A673 (cell line): ENCODE measurements around the gene SRL. TPM values are rescaled to one million over a fixed set of nuclear protein-coding genes. Genes with fewer than 3 reads are reported as not detected.

Experiments
- BruUV-seq: library from RNA; stranded (reverse); fragments of 400-500 nt; replicated peaks from 2 replicates; lab custom pipeline; 2021; lab: Mats Ljungman, UMichigan
- CTCF ChIA-PET: fragments of 300-600 bp; sonication (Branson Sonifier 250); formaldehyde crosslinking; loops from one replicate; lab custom pipeline; 2022; ENCODE audit warnings: antibody characterized with exemption; lab: Charles Lee
- POLR2A ChIA-PET: fragments of 300-600 bp; sonication (Branson Sonifier 250); formaldehyde crosslinking; loops from one replicate; lab custom pipeline; 2022; ENCODE audit warnings: antibody characterized with exemption; ENCODE audit not compliant: low non-redundant PET; lab: Charles Lee
- DNase-seq: peaks from one replicate; pipeline ENCODE4 v3.0.0-alpha.2; 2015; ENCODE audit warnings: low spot score
- H3K27ac ChIP-seq: fragments of 200-600 bp; sonication (generic); 2 replicates; pipeline ENCODE4 v1.5.1; 2016; ENCODE audit warnings: mixed run types, low read depth, mild to moderate bottlenecking, mixed read lengths, antibody characterized with exemption, low read length; ENCODE audit not compliant: poor library complexity, severe bottlenecking
- H3K27me3 ChIP-seq: fragments of 200-600 bp; sonication (generic); replicated peaks from 2 replicates; pipeline ENCODE4 v1.6.1; 2017; ENCODE audit warnings: mixed run types, low read depth, mild to moderate bottlenecking, mixed read lengths, antibody characterized with exemption, low read length; ENCODE audit not compliant: insufficient read depth, poor library complexity
- H3K36me3 ChIP-seq: fragments of 200-600 bp; sonication (generic); 2 replicates; pipeline ENCODE4 v1.6.1; 2016; ENCODE audit warnings: mixed run types, mild to moderate bottlenecking, mixed read lengths, antibody characterized with exemption, low read length; ENCODE audit not compliant: insufficient read depth, poor library complexity, severe bottlenecking
- H3K4me1 ChIP-seq: fragments of 200-600 bp; sonication (generic); 2 replicates; pipeline ENCODE4 v1.6.1; 2017; ENCODE audit warnings: mixed run types, mild to moderate bottlenecking, mixed read lengths, antibody characterized with exemption, low read length; ENCODE audit not compliant: insufficient read depth, poor library complexity, severe bottlenecking
- H3K4me3 ChIP-seq: fragments of 200-600 bp; sonication (generic); 2 replicates; pipeline ENCODE4 v1.5.1; 2016; ENCODE audit warnings: low read depth, mixed run types, mild to moderate bottlenecking, mixed read lengths, low read length; ENCODE audit not compliant: poor library complexity, severe bottlenecking
- H3K9me3 ChIP-seq: fragments of 200-600 bp; sonication (generic); 2 replicates; pipeline ENCODE4 v1.6.1; 2016; ENCODE audit warnings: mixed run types, low read depth, mild to moderate bottlenecking, mixed read lengths, antibody characterized with exemption, low read length; ENCODE audit not compliant: poor library complexity, severe bottlenecking
- EZH2 ChIP-seq: fragments of 200-600 bp; sonication (generic); IDR thresholded peaks from 2 replicates; pipeline ENCODE4 v1.6.1; 2017; ENCODE audit warnings: borderline replicate concordance, low read depth, mild to moderate bottlenecking, mixed read lengths, antibody characterized with exemption, low read length; ENCODE audit not compliant: poor library complexity, severe bottlenecking
- intact Hi-C: fragments of 100-400 bp; cut with micrococcal nuclease; formaldehyde crosslinking; loops from one replicate; pipeline ENCODE4 v1.10.0; 2022; ENCODE audit not compliant: unreplicated experiment
- total RNA-seq: library from RNA; stranded (reverse); gene quantifications from 2 replicates; pipeline ENCODE4 v1.2.3, GENCODE V29; 2021
- TF ChIP-seq, protein P1 (sequence below): fragments of 300-800, 200-600 bp; sonication (generic); conservative IDR thresholded peaks from 2 replicates; pipeline ENCODE4 v1.5.1; 2017; ENCODE audit warnings: low read depth, mild to moderate bottlenecking, antibody characterized with exemption, low read length, moderate library complexity, mixed read lengths

The SRL gene
- total RNA-seq, 1 experiment from 2014 or later = 0.11 TPM

GRCh38 chr16:4166821-4167220 is 75.1 kb downstream of the SRL start:
- ChIA-PET POLR2A (no interaction called here), CTCF (no interaction called here)
- TF ChIP-seq EZH2 = no peak
- TF ChIP-seq, protein P1, sequence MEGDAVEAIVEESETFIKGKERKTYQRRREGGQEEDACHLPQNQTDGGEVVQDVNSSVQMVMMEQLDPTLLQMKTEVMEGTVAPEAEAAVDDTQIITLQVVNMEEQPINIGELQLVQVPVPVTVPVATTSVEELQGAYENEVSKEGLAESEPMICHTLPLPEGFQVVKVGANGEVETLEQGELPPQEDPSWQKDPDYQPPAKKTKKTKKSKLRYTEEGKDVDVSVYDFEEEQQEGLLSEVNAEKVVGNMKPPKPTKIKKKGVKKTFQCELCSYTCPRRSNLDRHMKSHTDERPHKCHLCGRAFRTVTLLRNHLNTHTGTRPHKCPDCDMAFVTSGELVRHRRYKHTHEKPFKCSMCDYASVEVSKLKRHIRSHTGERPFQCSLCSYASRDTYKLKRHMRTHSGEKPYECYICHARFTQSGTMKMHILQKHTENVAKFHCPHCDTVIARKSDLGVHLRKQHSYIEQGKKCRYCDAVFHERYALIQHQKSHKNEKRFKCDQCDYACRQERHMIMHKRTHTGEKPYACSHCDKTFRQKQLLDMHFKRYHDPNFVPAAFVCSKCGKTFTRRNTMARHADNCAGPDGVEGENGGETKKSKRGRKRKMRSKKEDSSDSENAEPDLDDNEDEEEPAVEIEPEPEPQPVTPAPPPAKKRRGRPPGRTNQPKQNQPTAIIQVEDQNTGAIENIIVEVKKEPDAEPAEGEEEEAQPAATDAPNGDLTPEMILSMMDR = no peak
- Histone ChIP-seq H3K4me3 (no peak overlapping the region), H3K9me3 (no peaks in the 10 kb centered on the region), H3K27me3 (no peaks in the 10 kb centered on the region), H3K36me3 (no peaks in the 10 kb centered on the region), H3K4me1 (no peaks in the 10 kb centered on the region), H3K27ac (no peak overlapping the region)
- no peak for DNase-seq
- intact Hi-C loops = no loop called here
- no TSS peak for BruUV-seq

DNA sequence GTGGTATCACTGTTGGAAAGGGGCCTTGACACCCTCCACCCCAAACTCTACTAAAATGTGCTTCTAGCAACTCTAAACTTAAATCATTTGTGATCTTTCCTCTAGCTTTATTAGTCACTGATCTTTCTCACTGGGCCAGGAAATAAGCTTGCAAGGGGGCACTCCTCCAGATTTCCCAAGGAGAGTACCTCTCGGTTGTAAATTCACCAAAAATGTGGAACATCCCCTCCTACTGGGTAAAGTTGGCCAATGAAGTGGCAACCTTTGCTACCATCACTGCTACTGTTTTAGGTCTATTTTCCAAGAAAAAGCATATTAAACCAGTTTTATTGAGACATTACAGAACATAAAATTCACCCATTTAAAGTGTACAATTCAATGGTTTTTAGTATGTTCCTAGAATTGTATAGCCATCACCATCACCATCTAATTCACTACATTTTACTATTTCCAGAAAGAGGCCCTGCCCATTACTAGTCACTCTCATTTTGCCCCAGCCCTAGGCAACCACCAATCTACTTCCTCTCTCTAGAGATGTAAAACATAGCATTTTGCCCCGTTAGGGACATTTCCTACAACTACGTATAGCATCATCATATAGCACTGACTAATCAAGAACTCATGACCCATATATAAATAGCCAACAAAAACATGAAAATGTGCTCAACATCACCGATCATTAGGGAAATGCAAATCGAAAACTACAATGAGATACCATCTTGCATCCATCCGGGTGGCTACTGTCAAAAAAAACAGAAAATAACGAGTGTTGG is 81.0 kb downstream of the SRL start:
- Histone ChIP-seq H3K4me3 (no peak overlapping the region), H3K27ac (no peak overlapping the region), H3K36me3 (no peaks in the 10 kb centered on the region), H3K4me1 (no peaks in the 10 kb centered on the region), H3K9me3 (no peaks in the 10 kb centered on the region), H3K27me3 (no peaks in the 10 kb centered on the region)
- intact Hi-C loops = no loop called here
- TF ChIP-seq EZH2 = no peak
- TF ChIP-seq, protein P1 = peak; percentile 41; the same call in 1 of the 2 replicates
- ChIA-PET CTCF (no interaction called here), POLR2A (no interaction called here)
- no TSS peak for BruUV-seq
- DNase-seq = peak; percentile 14

GRCh38 chr16:4159726-4160125 is 82.2 kb downstream of the SRL start:
- intact Hi-C loops = no loop called here
- Histone ChIP-seq H3K4me1 (no peaks in the 10 kb centered on the region), H3K27ac (no peak overlapping the region), H3K9me3 (no peaks in the 10 kb centered on the region), H3K27me3 (no peaks in the 10 kb centered on the region), H3K36me3 (no peaks in the 10 kb centered on the region), H3K4me3 (no peak overlapping the region)
- BruUV-seq = no TSS peak
- DNase-seq = no peak
- TF ChIP-seq EZH2 = no peak
- TF ChIP-seq, protein P1 = no peak
- POLR2A ChIA-PET = no interaction called here
- CTCF ChIA-PET = no interaction called here
